ENCODE measurements around the gene SLC27A1.
A peak's percentile ranks its signal among the peaks of the same experiment; 100 is the strongest.
"Not testable (repeated sequence)": the region's sequence is repeated elsewhere in the genome, so short reads cannot be mapped to it uniquely, and the experiment has no call there.

SLC27A1 gene

DNA sequence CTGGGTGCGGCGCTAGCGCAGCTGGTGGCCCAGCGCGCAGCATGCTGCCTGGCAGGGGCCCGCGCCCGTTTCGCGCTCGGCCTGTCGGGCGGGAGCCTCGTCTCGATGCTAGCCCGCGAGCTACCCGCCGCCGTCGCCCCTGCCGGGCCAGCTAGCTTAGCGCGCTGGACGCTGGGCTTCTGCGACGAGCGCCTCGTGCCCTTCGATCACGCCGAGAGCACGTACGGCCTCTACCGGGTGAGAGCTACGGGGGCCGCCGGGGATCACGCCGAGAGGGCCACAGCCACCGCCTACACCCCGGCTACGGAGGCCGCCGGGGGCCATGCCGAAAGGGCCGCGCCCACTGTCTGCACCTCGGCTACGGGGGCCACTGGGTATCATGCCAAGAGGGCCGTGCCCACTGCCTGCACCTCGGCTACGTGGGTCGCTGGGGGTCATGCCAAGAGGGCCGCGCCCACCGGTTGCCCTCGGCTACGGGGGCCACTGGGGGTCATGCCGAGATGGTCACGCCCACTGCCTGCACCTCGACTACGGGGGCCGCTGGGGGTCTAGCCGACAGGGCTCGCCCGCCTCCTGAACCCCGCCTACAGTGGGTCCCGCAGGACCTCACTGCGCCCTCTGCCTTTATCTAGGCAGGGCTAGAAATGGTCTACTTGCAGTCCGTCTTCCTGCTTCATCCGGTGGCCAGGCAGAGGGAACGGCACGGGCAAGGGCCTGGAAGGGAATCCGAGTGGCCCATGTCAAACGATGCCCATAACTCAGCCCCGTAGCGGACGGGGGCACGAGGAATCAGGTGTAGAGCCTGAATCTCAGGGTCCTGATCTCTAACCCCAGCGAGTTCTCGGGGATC is 41.6 kb downstream of the SLC27A1 start:
- peak; percentile 63 for DNase-seq (ENCODE audit: low spot score)

DNA sequence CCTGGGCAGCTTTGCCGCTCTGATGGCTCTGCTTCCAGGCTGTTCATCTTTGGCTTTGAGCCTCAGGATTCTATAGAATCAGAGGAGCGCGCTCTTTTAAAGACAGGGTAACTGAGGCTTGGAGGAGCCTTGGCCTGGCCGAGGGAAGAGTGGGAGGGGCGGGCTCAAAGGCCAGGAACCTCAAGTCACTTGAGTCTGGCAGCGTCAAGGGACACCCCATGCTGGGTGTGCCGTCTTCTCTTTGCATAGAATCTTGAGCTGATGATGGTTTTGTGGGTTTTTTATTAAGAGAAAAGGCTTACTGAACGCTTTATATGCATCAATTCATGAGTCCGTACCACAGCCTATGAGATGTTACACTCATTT is 42.2 kb downstream of the SLC27A1 start:
- DNase-seq (ENCODE audit: low spot score): no peak

DNA sequence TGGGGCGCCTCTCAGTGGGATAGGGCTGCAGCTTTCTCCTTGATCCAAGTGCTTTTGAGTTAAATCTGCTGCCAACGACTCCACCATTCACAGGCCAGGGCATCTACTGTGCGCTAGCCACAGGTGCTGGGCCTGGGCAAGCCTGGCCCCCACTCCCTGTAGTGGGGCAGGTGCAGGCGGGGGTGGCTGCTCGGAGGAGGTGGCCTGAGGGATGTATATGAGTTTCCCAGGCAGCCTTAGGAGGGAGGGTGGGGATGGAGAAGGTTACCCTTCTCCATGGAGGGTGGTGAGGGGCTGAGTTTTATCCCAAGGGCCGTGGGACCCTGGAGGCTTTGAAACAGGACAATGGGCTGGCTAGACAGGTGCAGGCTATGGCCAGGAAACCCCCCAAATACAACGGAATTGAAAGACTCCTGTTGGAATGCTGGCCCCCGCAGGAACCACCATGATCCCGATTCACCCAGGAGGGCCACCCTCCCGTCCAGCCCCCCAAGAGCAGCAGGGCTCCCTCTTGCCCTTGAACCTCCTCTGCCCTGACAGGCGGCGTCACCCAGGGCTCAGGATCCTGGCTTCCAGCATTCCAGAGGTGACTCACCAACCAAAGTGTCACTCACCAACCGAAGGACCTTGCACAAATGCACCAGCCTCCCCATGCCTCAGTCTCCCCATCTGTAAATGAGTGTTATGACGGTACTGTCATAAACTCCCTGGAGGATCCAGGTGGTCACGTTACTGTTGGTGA is 45.3 kb downstream of the SLC27A1 start:
- DNase-seq (ENCODE audit: low spot score): no peak

DNA sequence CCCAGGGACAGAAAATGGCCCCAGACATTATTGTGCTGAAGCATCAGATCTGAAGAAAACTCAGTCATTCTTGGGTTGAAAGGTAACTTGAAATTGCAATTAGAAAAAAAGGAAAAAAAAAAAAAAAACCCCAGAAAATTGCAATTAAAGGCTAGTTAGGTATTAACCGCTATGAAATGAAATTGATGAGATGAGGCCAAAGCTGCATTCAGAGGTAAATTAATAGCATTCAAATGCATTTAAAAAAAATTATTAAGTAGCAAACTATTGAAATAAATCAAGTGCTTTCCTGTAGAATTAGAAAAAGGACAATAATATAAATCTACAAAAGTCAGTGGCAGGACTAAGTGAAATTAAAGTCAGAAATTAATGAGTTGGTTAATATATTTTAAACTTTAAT is 47.6 kb downstream of the SLC27A1 start:
- DNase-seq (ENCODE audit: low spot score): no peak

DNA sequence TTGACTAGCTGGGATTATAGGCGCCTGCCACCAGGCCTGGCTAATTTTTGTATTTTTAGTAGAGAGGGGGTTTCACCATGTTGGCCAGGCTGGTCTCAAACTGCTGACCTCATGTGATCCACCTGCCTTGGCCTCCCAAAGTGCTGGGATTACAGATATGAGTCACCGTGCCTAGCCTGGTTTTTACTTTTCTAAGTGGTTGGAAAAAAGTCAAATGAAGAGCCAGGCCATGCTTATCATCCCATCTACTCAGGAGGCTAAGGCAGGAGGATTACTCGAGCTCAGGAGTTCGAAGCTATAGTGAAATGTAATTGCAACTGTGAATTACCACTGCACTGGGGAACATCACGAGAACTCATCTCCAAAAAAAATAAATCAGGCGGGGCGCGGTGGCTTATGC is 48.3 kb downstream of the SLC27A1 start:
- not testable (repeated sequence) for DNase-seq (ENCODE audit: low spot score)

DNA sequence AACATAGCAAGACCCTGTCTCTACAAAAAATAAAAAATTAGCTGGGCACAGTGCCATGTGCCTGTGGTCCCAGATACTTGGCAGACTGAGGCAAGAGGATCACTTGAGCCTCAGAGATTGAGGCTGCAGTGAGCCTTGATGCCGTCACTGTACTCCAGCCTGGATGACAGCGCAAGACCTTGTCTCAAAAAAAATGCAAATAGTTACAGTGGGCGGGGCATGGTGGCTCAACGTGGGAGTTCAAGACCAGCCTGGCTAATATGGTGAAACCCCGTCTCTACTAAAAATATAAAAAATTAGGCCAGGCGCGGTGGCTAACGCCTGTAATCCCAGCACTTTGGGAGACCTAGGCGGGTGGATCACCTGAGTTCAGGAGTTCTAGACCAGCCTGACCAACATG is 49.6 kb downstream of the SLC27A1 start:
- DNase-seq (ENCODE audit: low spot score): no peak

DNA sequence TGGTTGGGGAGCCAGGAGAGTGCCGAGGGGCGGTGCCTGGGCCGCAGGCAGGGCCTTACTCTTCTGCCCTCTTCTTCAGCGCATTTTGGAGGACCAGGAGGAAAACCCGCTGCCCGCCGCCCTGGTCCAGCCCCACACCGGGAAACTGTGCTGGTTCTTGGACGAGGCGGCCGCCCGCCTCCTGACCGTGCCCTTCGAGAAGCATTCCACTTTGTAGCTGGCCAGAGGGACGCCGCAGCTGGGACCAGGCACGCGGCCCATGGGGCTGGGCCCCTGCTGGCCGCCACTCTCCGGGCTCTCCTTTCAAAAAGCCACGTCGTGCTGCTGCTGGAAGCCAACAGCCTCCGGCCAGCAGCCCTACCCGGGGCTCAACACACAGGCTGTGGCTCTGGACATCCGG is 50.5 kb downstream of the SLC27A1 start:
- DNase-seq (ENCODE audit: low spot score): no peak

DNA sequence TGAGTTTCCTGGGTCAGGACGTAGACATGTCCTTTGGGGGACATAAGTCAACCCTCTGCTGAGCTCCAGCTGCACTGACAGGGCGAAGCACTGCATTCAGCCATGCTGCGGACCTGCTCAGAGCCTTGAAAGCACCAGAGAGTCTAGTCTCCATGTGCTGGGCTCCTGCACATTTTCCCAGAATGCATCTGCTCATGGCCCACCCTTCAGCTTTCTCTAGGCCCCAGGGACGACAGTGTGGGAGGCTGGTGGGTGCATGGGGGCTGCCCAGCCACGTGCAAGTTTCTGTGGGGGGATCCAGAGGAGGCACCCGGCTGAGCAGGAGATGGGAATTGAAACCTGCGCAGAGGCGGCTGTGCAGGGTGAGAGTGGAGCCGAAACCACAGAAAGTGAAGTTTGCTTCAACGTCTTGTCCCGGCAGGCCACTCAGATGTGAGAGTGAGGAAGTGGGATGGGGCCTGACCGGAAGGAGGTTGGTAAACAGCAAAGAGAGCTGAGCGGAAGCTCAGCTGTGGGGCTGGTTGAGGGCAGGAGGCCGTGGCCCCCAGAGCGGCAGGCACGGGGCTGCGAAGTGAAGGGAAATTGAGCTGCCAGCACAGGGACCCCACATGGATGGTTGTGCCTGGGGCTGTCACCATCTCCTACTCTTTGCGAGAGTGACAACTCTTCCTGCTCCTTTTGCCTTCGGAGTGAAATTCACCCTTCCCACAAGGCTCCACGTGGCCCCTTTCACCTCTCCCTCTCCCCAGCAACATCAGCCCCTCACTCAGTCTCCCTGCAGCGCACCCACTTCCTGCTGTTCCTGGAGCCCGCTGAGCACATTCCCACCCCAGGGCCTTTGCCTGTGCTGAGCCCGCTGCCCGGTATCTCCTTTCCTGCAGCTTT is 52.9 kb downstream of the SLC27A1 start:
- no peak for DNase-seq (ENCODE audit: low spot score)

DNA sequence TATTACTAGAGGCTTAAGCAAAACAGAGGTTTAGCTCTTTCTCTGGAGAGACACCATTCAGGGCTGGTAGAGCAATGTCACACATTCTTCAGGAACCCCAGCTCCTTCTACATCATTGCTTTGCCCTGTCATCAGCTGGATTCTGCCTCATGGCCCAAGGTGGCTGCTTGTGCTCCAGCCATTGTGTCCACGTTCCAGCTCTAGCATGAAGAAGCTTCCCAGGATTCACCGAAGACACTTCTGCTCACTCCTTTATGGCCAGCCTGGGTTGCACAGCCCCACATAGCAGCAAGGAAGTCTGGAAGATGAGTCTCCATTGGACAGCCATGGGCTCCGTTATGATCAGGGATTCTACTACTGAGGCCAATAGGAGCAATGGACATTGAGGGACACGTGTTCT is 54.3 kb downstream of the SLC27A1 start:
- DNase-seq (ENCODE audit: low spot score): no peak

DNA sequence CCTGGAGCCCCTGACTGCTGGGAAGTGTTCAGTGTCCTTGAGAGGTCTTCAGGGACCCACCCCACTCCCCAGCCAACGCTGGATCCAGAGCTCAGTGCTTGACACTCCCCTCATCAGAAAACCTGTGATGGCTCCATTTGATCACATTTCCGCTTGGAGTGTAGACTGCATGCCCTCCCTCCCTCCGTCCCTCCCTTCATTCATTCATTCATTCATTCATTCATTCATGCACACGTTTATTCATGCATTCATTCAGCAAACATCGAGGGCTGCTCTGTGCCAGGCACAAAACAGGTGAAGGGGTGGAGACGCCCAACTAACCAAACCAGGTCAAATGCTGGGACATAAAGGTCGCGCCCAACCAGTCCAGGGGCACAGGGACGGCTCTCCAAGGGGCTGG is 54.8 kb downstream of the SLC27A1 start:
- DNase-seq (ENCODE audit: low spot score): no peak

DNA sequence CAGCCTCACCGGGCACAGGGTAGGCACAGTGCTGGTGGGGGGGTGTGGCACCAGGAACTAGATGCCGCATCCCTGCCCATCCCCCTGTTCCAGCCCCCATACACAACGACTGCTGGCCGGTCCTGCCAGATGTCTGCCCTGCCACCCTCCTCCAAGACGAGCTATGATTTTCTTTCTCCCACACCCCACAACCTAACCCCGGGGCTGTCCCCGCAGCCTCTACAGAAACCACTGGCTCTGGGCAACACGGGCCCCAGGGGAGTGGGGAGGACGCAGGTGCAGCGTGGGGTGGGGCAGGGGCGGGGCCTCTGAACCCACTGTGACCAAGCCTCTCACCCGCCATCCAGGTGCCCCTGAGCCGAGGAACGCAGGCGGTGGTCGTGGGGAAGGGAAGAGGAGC is 56.6 kb downstream of the SLC27A1 start:
- DNase-seq (ENCODE audit: low spot score): no peak

DNA sequence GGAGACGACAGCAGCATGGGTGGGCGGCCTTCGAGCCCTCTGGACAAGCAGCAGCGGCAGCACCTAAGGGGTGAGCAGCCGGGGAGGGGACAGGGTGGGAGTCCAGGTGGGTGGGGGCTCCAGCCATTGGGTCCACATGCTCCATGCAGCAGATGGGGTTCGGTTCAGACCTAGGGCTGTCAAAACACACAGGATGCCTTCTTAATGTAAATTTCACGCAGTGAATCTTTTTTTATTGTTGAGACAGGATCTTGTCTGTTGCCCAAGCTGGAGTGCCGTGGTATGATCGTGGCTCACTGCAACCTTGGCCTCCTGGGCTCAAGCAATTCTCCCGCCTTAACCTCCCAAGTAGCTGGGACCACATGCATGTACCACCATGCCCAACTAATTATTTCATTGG is 57.0 kb downstream of the SLC27A1 start:
- DNase-seq (ENCODE audit: low spot score): no peak

DNA sequence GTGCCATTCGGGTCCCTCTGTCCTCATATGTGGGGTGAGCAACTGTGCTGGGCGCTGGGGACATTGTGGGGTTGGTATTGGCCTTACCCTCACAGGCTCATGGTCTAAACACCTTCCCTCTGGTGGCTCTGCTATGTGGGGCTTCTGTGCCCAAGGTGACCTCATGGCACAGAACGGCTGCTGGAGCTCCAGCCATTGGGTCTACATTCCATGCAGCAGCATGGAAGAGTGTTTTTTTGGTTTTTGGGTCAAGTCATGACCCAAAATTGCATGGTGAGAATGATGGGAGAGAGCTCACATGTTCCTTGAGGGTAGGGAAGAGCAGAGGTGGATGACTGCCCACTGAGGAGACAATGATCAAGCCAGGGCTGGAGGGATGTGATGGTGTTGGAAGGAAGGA is 58.3 kb downstream of the SLC27A1 start:
- no peak for DNase-seq (ENCODE audit: low spot score)

DNA sequence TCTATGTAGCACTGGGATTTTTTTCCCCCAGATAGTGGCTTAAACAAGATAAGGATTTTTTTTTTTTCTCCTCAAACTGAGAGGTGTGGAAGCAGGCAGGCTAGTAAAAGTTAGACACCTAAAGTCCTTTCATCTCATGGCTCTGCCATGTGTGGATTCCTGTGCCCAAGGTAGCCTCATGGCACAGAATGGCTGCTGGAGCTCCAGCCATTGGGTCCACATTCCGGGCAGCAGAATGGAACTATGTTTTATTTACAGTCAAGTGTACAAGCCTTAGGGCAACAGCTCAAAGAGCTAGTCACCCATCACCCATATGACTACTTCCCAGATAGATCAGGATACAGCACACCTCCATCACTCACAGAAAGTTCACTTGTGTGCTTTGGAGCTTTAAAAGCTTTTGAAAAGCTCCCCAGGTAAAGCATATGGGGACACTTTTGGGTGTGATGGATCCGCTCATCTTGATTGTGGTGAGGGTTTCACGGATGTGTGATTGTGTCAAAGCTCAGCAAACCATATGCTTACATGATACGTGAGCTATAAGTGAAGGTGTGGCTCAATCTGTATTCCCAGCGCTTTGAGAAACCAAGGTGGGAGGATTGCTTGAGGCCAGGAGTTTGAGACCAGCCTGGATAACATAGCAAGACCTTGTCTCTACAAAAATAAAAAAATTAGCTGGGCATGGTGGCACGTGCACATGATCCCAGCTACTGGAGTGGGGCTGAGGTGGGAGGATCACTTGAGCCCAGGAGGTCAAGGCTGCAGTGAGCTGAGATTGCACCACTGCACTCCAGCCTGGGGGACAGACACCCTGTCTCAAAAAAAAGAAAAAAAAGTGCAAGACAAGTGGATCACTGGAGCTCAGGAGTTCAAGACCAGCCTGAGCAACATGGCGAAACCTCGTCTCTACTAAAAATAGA is 59.2 kb downstream of the SLC27A1 start:
- DNase-seq (ENCODE audit: low spot score): no peak

DNA sequence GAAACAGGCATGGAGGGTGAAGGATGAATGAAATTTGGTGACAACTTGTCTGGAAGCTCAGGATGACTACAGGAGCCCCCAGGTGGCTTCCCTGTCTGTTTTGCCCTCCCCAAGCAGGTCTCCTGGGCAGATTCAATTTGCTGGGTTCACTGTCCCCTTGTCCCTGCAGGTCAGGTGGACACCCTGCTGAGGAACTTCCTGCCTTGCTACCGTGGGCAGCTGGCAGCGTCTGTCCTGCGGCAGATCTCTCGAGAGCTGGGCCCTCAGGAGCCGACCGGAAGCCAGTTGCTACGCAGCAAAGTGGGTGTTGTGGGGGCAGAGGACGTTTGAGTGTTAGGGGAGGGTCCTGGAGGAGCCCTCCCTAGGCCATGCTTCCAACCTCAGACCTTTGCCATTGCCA is 60.3 kb downstream of the SLC27A1 start:
- no peak for DNase-seq (ENCODE audit: low spot score)

DNA sequence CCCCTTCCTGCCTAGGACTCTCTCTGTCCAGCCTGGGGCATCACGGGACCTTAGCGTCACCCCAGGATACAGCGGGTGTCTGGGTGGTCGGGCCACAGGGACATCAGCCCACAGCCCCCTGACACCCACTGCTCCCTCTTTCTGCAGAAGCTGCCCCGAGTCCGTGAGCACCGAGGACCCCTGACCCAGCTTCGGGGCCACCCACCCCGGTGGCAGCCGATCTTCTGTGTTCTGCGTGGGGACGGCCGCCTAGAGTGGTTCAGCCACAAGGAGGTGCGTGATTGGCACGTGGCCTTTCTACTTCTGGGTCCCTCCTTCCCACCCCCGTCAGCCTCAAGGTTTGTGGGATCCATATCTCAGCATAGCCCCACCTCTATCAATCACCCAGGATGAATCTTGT is 61.8 kb downstream of the SLC27A1 start:
- no peak for DNase-seq (ENCODE audit: low spot score)

DNA sequence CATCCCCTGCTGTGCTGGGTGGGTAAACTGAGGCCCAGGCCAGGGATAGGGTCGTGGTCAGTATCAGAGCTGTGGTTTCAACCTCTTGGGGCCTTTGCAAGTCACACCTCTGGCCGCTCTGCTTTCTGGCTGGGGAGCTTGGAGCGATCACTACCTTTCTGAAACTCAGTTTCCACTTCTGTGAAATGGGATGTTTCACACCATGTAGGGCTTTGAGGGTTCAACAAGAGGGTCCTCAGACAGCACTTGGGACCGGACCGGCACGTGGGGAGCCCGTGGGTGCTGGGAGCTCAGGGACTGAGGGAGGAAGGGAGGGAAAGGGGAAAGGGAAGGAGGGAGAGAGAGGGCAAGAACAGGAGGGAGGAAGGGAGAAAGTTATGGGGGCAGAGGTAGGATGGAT is 62.2 kb downstream of the SLC27A1 start:
- no peak for DNase-seq (ENCODE audit: low spot score)

DNA sequence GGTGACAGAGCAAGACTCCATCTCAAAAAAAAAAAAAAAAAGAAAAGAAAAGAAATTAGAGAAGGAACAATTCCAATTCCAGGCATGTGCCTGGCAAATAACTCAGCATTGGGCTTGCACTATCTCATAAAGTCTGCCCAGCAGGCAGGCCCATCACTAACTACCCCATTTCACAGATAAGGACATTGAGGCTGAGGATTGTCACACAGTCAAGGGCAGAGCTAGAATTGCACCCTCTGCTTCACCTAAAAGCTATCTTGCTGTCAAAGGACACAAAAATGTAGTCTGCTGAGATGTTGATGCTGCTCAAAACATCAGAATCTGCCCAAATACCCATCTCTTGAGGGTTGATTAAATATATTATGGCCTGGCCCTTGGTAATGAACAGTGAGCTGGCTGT is 64.4 kb downstream of the SLC27A1 start:
- no peak for DNase-seq (ENCODE audit: low spot score)

DNA sequence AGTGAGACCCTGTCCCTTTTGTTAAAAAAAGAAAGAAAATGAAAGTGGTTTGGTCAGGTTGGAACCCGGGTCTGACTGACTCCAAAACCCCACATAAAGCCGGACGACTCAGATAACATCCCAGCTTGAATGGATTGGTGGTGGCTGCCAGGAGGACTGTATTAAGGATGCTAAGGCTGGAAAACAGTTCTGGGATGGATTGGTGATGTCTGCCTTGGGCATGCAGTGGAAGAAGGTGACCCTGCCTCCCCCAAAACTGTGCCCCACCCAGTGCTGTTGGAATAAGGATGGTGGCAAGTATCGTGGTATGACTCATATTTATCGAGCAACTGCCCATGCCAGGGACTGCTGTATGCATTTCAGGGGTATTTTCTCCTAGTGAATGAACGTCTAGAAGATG is 66.6 kb downstream of the SLC27A1 start:
- DNase-seq (ENCODE audit: low spot score): no peak

DNA sequence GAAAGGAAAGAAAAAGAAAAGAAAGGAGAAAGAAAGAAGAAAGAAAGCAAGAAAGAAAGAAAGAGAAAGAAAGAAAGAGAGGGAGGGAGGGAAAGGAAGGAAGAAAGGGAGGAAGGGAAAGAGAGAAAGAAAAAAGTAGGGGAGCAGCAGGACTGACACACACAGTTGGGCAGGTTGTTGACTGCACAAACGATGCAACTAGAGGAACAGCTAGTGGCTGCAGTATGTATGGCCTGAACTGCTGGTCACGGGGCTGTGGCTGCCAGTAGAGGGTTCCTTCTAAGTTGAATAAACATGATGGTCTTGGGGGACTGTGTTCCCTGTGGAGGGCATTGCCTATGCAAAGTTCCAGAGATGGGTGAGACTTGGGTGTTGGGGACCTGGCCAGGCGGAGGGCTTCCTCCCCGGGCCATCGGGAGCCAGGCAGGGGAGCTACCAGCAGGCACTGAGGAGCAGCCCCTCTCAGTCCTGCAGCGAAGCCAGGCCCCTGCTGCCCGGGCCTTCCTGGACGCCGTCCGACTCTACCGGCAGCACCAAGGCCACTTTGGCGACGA is 68.4 kb downstream of the SLC27A1 start:
- DNase-seq (ENCODE audit: low spot score): no peak

All from LoVo (cell line).